GM12801 (cell line): ENCODE measurements around the gene GSN.

Experiments
- TF ChIP-seq, protein P1 (sequence below): IDR thresholded peaks from one replicate; pipeline ENCODE4 v1.5.1; 2011; ENCODE audit warnings: control low read depth; ENCODE audit not compliant: insufficient read length; ENCODE audit errors: extremely low read depth

GSN gene

DNA sequence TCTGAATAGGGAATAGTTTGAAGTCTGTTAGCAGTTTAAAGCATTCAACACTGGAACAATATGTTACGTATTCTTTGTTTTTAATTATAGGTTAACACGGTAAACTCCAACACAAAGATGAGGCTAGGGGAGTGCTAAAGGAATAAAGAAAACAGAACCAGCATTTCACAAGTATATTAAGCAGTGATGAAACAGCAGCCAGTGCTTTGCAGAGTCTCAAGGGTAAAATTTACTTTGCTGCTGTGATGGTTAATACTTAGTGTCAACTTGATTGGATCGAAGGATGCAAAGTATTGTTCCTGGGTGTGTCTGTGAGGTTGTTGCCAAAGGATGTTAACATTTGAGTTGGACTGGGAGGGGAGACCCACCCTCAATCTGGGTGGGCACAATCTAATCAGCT, 30.0 kb upstream of the GSN start:
- TF ChIP-seq, protein P1, sequence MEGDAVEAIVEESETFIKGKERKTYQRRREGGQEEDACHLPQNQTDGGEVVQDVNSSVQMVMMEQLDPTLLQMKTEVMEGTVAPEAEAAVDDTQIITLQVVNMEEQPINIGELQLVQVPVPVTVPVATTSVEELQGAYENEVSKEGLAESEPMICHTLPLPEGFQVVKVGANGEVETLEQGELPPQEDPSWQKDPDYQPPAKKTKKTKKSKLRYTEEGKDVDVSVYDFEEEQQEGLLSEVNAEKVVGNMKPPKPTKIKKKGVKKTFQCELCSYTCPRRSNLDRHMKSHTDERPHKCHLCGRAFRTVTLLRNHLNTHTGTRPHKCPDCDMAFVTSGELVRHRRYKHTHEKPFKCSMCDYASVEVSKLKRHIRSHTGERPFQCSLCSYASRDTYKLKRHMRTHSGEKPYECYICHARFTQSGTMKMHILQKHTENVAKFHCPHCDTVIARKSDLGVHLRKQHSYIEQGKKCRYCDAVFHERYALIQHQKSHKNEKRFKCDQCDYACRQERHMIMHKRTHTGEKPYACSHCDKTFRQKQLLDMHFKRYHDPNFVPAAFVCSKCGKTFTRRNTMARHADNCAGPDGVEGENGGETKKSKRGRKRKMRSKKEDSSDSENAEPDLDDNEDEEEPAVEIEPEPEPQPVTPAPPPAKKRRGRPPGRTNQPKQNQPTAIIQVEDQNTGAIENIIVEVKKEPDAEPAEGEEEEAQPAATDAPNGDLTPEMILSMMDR, result no peak

DNA sequence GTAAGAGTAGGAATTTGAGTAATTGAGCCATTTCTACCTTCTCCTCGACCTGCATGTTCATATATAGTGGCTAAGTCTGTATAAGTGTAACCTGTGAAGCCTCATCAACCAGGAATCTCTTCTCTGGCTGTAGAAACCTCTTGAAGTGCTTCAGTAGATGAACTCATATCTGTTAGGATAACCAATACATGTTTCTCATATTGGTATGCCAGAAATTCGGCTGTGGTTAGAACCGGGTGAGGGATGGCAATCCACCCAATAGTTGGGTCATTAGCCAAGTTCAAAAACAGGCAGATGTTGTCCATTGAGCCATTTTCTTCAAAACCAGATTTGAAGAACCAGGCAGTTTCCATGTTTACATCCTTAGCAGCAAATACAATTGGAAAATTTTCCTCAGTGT, 28.9 kb upstream of the GSN start:
- TF ChIP-seq, protein P1, result no peak

DNA sequence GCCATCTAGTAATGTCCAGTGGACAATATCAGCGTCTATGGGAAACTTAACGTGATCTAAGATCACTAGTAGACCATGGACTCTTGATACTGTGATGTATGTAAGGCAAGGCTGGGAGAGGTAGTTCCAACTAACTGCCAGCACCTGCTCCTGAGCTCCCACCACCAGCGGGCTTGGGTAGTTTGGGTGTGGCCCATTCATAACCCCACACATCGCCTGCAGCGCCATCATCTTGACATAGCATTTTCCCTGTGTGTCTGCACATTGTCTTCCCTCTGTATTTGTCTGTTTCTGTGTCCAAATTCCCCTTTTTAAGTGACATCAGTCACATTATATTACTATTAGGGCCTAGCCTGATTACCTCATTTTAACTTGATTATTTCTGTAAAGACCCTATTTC, 28.1 kb upstream of the GSN start:
- TF ChIP-seq, protein P1, result no peak

DNA sequence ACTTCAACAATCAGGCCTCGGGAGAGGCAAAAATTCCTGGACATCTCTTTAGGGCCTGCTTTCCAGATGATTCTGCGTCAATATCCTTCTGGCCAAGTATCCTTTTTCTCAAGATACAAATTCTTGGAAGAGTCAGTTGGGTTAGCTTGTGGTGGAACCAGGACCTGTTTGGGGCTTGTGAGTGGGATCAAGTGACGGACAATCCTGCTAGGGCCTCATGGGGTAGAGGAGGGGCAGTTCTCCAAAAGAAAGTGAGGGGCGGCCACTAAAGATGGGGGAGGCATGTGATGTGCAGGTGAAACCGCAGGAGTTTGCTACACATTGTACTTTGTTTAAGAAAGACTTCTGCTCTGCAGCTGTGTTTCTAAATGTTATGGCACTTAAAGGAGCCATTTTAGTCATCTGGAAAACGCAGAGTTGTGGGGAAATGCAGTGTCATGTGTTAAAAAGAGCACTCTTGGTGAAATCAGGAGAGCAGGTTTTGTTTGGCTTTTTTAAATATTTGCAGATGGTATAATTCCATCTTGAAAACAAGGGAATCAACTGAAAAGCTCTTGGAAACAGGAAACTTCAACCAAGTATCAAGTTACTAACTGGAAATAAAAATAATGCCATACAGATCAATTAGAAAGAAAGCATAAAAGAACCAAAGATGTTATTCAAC, 27.4 kb upstream of the GSN start:
- TF ChIP-seq, protein P1, result no peak

DNA sequence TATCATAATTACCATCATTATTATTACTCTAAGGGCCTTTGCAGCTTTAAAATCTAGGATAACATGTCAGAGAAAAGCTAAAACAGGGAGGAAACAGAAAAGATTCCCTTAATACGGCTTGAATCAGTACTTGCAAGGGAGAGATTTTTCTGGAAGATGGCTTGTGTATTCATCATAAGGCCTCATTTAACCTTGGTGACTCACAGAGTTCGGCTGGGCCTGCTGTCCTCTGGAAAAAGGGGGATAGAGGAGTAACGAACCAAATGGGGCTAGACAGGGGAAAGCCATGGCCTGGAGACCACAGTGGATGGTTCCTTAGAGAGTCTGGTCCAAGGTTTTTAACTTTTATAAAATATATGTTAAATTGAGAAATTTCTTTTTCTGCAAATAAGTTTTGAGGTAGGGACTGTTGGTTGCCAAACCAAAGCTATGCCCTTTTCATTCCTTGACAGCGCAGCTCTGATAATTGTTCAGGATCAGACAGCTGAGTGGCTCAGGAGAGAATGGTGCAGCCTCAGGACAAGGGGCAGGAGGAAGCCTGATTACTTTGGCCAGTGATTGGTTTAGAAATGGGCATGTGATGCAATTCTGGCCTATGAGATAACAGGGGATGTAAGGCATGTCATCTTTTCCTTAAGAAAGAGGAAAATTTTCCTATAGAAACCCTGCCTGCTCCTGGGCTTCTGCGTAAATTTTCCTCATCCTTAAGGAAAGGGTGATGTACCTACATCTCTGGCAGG, 25.6 kb upstream of the GSN start:
- TF ChIP-seq, protein P1, result no peak

DNA sequence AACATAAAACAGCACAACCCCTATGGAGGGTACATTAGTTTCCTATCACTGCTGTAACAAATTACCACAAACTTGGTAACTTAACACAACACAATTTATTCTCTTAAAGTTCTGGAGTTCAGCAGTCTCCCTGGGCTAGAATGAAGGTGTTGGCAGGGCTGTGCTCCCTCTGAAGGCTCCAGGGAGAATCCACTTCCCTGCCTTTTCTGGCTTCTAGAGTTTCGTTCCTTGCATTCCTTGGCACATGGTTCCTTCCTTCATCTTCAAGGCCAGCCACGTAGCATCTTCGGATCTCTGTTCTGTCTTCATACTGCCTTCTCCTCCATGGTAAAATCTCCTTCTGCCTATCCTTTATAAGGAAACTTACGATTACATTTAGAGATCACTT, 25.0 kb upstream of the GSN start:
- TF ChIP-seq, protein P1, result no peak

DNA sequence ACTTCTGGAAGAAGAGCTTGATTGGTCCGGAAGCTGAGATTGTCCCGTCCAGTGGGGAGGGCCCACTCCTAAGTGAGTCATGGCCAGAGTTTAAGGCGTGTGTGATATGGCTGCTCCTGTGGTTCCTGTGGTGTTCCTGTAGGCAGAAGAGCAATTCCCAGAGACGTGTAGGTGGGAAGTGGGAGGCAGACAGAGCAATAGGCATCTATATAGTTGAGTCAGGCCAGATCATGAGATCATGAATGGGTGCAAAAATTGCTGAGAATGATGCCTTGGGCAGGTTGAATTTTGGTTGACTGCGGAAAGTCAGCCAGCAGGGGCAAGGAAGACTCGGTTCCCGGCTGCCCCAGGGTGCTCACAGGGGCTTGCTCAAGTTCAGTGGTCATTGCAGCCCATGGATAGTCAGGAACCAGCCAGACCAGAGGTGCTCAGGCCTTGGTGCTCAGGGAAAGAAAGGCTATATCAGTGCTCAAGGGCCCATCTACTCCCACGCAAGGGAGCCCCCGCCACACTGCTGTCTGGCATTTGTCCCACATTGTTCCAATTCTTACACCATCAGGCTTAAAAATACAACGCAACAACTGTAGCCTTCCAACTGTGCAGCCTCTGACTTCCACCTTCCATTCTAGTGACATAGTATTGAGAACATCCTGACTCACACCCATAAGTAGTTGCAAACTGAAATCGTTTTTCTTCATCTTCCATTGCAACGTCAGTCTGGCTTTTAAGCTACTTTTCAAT, 21.0 kb upstream of the GSN start:
- TF ChIP-seq, protein P1, result no peak
